NK-92 treated with Interleukin-12 subunit alpha and Interleukin-12 subunit beta, amount 100 ng/mL, for 24 hours (cell line): ENCODE results near the gene IFITM10.

ENCODE experiments used
- DNase-seq: peaks from one replicate; lab custom pipeline; 2025; lab: John Stamatoyannopoulos, UW

IFITM10 gene

DNA sequence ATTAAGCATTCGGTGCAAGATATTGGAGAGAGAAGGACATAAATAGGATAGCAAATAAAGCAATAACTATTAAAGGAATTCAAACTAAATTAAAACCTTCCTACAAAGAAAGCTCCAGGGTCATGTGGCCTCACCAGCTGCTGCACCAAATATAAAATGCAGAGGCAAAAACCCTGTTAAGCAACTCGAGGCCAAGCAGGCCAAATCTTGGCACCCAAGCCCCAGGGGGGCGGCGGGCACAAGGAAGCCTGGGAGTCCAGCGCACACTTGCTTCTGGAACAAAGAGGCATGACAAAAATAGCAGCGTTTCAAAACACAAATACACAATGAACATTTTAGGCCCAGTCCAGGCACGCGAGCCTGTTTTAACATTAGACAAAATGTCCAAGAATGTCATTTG, 32.6 kb downstream of the IFITM10 start:
- DNase-seq, result no peak

DNA sequence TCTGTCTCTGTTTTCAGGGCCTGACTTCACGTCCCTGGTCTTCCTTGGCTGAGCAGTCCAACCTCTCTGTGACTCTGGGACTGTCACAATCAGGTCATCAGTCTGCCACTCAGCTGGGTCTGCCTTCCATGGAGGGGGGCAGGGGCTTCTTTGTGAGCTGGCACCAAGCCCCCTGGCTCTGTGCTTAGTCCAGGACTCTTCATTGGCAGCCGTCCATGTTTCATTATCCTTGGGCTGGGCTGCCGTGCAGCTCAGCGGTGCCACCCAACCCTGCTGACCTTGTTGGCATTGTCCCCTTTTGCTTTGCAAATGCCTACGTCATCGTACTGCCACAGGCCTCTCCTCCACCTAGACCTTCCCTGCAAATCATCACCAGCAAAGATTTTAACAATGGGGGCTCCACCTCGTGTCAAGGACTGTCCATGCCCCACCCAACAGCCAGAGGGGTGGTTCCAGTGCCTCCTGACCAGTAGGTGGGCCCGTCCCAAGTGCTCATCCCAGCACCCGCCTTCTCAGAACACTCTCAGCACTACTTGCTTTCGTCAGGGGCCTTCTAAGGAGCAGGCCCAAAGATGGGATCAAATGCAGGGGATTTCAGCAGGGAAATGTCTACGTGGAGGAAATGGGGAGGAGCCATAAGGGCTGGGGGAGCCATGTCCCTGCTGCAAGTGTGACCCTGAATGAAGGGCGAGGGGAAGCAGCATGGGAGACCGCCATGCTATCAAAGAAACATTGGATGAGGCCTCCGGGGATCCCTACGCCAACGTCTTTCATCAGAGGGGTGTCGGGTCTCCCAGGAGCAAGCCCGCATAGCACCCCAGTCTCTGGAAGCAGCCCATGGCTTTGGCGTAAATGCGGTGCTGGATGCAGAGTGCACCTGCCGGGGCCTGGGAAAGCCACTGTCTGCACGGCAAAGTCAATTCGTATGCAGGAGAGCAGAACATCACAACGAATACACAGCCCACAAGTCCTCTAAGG, 35.2 kb downstream of the IFITM10 start:
- no peak for DNase-seq

DNA sequence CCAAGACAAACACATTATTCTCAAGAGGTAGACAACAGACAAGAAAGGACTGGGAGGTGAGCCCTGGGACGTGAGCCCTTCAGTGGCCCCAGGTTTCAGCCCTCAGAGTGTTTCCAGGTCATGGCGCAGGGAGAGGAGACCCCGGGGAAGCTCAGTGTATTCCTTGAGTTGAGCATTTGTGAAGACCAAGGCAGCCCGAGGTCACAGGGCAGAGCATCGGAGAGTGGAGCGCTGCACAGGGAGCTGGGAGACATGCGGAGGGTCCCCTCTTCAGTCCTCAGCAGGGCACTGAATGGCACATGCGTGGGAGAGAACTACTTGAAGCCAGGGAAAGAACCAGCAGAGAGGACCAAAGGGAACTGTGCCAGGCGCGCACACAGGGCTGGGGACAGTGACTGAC, 41.7 kb downstream of the IFITM10 start:
- no peak for DNase-seq

DNA sequence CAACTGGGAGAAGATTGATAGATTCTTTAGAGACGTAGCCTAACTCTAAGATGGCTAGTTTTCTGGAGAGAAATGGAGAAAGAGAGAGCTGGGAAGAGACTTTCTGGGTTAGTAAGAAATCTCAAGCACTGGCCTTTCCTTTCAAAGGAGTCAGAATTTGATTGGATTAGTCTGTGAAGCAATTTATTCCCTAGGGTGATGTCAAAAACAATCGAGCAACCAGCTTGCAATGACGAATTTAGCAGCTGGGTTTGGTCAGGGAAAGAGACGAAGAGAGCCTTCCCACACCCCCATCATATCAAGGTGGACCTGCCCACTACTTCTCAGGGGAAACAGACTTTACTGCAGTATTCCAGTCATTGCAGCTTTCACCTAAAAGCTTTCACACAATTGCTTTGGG, 42.6 kb downstream of the IFITM10 start:
- no peak for DNase-seq

DNA sequence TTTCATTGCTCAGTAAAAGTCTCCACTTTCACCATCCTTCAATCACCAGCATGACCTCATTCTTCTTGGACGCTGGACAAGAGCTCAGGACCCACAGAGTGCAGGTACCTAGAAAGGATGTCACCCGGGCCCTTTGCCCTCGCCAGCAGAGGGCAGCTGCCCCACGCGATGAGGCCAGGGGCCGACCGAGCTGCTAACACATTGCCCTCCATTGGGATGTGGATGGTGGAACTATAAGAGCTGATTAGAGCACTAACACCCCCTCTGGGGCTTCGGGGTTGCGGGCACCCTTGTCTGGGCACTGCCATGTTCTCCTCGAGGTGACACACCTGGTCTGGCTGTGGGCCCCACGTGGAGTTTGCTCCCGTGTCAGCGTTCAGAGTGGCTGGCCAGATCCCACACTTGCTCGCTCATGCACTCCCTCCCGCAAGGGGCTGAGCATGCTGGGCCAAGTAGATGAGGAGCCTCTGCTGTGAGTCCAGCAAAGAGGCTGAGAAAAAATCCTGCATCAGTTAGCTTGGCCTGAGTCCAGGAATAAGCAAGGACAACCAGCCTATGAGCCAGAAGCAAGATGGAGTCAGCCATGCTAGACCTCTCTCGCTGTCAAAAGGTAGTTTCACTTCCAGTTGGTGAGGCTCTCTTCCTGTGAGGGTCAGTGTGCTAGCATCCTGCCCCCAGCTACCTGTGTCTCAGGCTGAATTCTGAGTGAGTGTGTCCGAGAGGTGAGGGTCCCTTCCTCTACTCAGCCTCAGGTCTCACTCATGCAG, 43.6 kb downstream of the IFITM10 start:
- DNase-seq, result no peak

DNA sequence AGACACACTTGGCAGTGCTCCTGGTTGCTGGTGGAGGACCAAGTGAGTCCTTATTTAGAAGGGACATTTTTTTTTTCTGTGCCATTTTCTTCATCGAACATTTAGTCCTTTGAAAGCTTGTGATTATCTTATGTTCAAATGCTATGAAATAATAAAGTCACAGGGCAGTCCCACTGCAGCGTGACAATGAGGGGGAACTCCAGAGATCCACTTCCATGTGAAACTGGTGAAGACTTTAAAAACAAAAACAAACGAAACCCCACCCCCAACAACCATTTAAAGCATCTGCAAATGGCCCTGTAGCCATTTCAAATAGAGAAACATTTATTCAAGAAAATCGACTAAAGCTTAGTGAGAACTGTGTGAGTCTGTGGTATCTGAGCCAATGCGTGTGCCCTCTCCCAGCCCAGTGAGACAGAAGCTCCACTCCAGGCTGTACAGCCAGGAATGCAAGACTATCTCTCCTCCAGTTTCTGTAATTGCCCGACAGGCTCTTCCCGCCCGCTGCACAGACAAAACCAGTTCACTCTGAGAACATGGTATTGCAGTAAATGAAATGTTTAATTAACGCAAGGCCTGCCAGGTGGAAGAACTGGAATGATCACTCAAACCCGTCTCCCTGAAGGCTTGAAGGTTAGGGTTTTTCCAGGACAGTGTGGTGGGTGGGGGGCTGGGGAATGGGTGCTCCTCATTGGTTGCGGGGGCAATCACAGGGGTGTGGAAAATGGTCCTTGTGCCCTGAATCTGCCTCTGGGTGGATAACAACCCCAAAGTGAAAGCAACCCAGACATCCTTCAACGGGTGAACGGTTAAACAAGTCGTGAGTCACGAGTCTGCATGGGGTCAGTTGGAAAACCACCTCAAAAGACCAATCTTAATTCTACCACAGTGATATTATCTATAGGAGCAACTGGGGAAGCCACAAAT, 45.0 kb downstream of the IFITM10 start:
- no peak for DNase-seq

DNA sequence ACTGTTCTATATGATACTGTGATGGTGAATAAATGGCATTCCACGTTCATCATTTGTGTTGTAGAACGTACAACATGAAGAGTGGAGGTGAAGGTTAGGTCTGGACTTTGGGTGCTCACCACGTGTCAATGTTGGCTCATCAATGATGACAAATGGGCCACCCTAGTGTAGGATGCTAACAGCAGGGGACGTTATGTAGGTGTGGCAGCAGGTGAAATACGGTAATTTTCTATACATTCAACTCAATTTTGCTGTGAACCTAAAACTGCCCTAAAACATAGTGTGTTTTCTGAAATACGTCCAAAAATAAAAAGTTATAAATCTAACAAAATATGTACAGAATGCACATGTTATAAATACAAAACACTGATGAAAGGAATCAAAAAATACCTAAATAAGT, 47.2 kb downstream of the IFITM10 start:
- DNase-seq, result no peak

DNA sequence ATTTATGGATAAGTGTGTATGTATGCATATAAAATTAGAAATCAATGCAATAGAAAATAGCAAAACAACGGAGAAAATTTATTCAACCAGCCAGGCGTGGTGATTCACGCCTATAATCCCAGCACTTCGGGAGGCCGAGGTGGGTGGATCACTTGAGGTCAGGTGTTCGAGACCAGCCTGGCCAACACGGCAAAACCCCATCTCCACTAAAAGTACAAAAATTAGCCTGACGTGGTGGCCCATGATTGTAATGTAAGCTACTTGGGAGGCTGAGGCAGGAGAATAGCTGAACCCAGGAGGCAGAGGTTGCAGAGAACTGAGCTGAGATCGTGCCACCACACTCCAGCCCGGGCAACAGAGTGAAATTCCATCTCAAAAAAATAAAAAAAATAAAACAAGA, 47.9 kb downstream of the IFITM10 start:
- DNase-seq, result no peak

DNA sequence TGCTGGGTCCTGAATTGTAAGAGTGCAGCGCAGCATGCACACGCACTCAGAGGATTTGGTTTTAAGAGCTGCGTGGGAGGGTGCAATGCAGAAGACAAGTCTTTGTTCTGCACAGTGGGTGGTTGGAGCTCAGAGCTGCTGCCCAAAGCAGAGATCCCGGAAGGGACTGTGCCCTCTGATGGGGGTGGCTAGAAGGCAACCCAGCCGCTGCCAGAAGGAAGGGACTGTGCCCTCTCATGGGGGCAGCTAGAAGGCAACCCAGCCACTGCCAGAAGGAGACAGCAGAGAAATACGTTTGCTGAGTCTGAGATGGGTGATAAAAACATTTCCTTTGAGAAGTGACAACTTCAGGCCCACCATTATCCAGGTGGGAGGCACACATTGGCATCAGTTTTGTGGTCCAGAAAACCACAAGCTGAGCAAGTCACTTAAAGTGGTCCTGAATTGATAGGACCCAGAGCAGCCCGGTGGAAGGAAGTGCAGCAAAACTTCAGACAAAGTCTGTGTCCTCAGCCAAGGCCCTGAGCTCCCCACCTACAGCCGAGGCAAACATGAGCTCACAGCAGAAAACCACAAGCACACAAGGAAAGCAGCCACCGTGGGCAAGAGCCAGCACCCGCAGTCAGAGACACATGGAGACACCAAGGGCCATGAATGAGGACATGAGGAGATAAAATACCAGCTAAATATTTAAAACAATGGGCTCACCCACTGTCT, 49.1 kb downstream of the IFITM10 start:
- no peak for DNase-seq

DNA sequence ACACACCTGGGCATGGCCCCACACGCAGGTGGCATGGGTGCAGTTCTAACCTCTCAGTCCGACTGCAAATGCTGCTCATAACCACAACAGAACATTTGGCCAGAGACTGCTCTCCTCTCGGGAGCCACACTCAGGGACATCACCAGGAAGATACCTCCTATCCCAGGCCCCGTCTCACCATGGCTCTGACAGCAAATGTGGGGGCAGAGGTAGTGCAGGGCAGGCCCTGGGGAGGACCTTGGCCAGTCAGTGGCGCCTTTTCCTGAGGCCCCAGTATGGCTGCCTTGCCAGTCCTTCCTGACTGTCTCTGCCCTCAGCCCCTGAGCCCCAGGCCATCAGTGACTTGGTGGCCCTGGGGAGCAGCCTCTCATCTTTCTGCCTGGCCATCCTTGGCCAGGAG, 50.6 kb downstream of the IFITM10 start:
- no peak for DNase-seq

DNA sequence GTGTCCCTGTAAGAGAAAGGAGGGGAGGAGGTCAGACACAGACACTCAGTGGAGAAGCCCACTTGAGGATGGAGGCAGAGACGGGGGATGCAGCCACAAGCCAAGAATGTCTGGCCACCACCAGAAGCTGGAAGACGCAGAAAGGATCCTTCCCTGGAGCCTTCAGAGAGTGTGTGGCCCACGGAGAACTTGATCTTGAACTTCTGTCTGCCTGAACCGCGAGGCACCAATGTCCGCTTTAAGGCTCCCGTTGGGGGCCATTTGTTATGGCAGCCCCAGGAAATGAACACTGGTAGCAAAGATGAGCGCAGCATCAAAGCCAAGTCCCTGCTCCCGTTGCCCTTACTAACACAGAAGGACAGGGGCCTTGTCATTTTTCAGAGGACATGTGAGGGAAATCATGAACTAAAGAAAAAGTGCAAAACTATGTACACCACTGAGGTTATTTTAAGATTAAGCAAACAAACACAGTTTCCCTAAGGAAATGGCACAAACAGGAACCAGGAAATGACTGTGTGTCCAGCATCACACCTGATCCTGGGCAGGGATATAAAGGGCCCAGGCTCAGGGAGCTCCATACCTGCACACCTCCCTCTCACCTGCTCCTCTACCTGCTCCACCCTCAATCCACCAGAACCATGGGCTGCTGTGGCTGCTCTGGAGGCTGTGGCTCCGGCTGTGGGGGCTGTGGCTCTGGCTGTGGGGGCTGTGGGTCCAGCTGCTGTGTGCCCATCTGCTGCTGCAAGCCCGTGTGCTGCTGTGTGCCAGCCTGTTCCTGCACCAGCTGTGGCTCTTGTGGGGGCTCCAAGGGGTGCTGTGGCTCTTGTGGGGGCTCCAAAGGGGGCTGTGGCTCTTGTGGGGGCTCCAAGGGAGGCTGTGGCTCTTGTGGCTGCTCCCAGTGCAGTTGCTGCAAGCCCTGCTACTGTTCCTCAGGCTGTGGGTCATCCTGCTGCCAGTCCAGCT, 53.5 kb downstream of the IFITM10 start, which contains the start of gene KRTAP5-6:
TSS of gene KRTAP5-6 (plus strand) at position 588 of the 963 bp plus-strand sequence. CDS start at position 639, 51 bp downstream.
- no peak for DNase-seq

DNA sequence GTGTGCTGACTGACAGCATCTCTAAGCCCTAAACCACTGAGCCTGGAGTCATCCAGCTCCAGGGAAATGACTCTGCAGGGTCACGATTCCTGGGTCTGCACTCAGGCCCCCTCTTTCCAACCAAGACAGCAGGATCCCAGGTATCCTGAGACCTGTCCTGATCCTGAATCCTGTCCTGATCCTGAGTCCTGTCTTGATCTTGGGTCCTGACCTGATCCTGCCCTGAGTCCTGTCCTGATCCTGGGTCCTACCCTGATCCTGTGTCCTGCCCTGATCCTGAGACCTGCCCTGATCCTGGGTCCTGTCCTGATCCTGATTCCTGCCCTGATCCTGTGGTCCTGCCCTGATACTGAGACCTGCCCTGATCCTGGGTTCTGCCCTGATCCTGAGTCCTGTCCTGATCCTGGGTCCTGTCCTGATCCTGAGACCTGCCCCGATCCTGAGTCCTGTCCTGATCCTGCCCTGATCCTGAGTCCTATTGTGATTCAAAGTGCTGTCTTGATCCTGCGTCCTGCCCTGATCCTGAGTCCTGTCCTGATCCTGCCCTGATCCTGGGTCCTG, 54.8 kb downstream of the IFITM10 start:
- DNase-seq, result no peak

DNA sequence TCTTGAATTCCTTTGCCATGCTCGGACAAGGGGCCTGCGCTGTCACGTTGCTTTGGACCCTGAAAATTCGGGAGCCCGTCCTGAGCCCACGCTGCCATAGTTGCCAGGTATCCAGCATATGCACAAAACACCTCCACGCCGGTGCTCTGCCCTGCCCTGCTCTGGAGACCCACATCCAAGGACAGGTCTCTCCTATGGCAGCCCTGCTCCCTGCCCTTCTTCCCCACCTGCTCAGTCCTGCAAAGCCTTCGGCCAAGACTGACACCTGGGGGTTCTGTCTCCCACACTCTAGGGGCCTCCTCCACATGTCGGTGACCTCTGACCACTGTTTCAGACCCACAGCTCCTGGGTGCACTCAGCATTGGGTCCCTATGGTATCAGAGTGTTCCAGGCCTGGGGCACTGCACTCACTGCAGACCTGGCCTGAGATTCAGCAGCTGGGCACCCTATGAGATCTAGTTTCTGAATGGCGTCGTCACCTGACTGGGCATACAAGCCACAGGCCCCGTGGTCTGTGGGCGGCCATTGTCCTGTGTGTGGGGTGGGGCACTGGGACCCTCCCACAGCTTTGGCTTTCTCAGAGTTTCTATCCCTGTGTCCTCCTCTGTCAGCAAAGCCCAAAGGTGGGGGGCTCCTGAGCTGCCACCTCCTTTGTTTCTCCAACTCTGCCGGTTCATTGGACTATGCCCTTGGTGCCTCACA, 55.4 kb downstream of the IFITM10 start:
- DNase-seq, result no peak

DNA sequence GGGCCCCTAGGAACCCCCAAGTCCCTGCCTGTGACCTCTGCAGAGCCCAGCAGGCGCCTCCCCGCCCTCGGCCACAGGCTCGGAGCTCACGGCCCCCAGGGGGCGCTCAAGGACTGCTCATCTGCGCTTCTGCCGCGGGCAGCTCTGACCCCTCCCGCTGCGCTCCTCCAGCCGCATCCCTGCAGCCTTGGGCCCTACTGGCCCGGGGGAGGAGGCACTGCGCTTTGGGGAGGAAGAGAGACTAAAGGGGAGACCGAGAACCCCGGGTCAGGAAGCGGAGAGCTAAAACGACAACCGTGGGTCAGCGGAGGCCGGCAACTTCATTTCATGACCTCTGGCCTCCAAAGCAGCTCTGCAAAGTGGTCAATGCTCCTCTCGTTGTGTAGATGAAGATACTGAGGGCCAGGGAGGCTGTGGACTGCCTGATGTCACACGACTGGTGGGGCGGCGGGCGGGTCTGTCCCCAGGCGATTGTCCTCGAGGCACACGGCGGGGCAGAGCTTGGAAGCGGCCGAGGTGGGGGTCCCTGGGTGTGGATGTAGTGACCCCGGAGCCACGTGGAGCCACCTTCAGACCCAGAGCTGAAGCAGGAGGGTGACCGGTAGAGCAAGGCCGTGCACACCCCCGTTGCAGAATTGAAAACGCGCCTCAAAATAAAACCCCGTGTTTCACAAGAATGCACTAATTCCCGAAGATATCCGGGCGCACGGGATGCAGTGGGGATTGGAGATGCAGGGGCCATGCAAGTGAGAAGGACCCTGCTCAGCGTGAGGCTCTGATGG, 56.1 kb downstream of the IFITM10 start:
- peak; percentile 70 for DNase-seq

DNA sequence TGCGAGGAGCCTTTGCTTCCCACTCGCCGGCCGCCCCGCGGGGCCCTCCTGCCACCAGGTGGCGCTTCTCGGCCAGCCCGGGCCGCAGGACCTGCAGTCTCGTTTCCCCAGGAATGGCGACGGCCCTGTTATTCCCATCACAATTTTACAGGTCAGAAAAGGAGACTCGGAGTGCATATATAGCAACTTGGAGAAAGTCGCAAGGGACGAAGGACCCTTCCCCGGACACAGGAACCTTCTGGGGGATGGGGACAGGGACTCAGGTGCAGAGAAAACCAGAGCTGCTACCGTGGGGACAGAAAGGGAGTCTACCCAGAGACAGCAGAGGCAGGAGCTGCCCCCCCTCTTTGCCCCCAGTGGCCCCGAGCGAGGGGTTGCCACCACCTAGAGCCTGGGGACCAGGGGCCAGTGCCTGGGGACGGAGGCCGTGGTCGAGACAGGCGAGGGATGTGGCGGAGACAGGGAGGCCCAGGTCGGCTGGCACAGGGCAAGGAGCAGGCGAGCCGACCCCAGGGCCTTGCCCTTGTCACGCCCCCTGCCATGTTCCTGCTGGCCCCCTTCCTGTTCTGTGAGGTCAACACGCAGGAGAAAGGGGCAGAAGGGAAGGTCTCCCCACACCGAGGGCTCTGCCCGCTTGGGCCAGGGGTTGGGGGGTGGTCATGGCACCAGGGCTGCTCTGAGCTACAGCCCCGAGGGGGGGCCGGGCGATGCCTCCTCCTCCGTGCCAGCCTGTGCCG, 56.9 kb downstream of the IFITM10 start:
- peak; percentile 49 for DNase-seq

DNA sequence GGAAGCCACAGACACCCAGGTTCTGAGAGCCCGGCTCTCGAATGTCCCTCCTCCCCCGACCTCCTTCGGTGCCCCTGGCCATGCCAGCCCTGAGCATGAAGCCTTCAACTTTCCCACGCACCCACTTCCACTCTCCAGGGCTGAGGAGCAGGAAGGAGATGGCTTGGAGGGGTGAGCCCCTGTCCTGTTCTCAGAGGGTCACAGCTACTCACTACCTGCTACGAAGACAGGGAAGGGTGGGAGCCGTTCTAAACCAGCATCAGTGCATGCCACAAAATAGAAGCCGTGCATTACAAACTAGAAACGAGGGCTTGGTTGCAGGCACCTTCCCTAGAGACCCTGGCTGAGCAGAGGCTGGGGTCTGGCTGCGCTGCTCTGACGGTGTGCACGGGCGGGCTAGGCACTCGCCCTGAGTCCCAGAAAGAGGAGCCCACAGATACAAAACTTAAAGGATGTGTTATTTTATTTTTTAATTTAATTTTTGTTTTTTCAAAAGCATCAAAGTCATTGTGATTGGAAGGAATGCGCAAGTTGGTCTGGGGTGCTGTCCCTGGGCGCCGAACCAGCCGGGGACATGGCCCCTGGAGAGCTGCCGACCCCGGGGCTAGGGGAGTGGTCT, 57.6 kb downstream of the IFITM10 start:
- DNase-seq, result no peak
